GM19463 (cell line): ENCODE results near the gene TAOK3.
A peak's percentile ranks its signal among the peaks of the same experiment; 100 is the strongest.
"Not testable (repeated sequence)": the region's sequence is repeated elsewhere in the genome, so short reads cannot be mapped to it uniquely, and the experiment has no call there.

Experiments
- ATAC-seq: cut with Tn5 transposase; IDR thresholded peaks from one replicate; pipeline ENCODE4 v1.9.1; 2021; ENCODE audit warnings: mild to moderate bottlenecking, moderate library complexity; ENCODE audit not compliant: unreplicated experiment

The TAOK3 gene

DNA sequence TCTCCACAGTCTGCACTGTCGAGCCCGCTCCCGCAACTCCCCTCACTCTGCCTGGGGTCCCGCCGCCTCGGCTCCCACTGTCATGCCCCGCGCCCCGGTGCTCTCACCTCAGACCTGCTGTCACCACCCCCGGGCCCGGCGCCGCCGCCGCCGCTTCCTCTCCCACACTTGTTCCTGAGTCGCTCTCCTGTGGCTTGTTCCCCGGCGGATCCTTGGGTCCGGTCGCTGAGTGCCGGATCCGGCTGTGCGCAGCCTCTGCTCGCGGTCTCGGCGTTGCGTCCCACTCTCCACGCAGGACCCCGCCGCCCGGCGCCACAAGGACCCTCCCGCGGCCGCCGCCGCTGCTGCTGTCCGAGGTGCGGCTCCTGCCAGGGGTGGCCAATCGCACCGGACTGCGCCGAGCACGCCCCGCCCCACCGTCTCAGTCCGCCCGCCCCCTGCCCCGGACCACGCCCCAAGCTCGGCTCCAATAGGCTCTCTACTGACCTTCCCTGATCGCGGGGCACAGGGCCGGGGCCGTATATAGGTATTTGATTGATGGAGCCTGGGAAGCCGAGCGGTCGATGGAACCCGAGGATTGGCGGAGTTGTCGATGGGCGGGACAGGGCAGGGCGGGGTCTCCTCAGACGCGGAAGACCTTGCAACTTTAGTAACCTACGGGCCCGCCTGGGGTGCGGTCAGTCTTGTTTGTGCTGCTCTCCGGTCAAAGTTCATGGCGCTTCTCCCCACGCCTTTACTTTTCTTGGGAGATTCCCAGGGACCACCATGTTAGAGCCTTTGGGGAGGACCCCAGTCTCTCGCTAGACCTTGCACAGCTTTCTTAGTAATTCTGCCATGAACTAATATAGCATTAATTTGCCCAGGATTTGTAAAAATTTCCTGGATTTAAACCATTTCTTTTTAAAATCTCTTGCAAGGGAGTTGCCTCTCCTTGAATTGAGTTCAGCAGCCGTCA, at the start of gene TAOK3:
Gene TAOK3, minus strand, starts transcription at position 367 of the 955 bp plus-strand sequence. CDS start 117,340 bp downstream, outside the sequence.
- peak; percentile 77 for ATAC-seq

DNA sequence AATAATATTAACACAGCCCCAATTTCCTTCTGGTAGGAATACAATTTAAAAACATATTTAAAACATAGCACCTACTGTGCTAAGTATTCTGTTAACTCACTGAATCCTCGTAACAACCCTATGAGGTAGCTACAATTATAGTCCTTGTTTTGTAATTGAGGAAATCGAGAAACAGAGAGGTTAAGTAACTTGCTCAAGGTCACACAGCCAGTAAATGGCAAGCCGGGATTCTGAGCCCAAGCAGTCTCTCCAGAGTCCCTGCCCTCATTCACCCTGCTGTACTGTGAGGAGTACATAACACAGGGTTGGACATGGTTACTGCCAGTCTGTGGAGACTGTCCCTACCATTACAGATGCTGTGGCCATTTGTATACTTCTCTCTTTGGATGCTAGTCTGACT, 48.0 kb upstream of the TAOK3 start:
- no peak for ATAC-seq

DNA sequence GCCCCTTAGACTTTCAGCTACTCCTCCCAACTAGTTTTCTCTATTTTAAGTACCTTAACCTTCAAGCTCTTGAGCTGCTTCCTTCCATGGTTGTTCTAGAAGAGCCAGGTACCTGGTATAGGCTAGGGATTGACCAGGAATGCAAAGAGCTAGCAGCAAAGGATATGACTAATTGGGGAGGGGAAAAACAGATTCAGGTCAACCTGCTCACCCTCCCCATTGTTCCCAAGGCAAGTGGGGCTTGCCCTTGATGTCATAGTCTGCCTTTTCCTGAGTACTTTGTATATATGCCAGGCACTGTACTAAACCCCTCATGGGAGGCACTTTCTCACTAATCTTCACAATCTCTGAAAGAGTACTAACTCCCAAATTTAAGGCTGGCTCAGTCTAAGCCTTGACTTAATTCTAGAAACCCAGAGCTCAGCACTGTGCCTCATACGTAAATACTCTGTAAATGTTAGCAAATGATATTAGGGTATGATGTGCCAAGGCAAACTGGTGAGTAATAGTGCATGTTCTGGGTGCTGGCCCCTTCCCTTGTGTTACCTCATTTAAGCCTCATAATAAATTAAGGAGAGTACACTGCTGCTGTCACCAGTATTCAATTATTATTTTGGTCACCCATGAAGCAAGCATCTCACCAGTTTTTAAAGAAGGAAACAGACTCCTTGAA, 45.8 kb upstream of the TAOK3 start:
- ATAC-seq = no peak

DNA sequence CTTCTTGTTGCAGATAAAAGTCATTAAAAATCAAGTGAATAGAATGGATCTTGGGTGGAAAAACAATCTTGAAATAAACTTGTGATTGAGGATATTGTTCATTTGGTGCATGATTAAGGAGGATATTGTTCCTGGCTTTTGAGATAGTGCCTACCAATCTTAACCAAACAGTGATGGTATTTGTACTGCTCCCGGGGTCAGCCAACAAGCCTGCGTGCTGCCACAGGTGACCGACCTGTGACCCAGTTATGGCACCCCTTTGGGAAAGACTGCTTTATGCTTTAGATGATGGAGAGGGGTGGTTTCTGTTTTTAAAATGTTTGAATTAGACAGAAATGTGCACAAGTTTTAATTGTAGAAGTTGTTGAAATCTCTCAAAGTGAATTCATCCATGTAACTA, 45.2 kb upstream of the TAOK3 start:
- no peak for ATAC-seq

DNA sequence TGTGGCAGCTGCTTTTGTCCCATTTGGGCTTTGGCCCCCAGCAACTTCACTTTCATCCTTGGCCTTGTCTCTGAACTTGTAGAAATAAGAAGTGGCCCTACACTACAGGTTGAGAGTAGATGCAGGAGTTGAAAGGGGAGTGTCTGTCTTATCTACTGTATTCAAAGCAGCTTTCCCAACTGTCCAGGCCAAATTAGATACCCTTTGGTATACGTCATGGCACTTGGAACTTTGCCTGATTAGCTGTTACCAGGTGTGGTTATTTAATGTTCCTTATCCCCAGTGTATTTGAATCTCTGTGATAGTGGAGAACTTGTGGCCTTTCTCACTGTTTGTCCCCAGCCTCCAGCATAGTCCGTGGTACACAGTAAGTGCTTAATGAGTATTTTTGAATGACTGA, 37.1 kb upstream of the TAOK3 start:
- ATAC-seq = no peak

DNA sequence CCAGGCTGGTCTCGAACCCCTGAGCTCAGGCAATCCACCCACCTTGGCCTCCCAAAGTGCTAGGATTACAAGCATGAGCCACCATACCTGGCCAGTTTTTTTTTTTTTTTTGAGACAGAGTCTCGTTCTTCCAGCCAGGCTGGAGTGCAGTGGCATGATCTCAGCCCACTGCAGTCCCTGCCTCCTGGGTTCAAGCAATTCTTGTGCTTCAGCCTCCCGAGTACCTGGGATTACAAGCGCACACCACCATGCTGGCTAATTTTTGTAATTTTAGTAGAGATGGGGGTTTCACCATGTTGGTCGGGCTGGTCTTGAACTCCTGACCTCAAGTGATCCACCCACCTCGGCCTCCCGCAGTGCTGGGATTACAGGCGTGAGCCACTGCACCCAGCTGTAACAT, 35.5 kb upstream of the TAOK3 start:
- not testable (repeated sequence) for ATAC-seq

DNA sequence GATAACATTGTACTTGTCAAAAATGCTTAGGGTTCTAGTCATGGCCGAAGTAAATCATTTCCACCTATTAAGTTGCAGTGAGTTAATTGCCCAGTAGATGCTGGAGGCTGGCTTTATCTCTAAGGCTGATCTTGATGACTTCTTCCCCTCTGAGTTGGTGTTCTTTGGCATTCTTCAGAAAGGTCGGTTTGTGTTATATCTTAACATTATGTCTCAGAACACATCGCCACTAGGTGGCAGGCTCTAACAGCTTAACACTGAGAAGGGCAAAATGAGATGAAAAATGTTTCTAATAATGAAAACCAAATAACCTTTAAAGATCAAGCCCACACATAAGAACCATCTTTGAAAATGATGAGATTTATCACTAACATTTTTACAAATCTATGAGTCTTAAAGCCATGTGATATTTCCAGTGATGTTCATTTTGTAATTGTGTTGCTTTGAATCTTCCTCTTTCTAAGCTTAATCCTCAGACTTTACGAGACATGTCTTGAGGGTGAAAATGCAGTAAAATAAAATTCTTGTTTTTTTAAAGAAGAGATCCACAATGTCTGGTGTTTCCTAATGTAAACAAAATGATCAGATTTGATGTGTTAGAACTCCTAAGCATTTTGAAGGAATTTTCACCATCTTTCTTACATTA, 32.3 kb upstream of the TAOK3 start:
- ATAC-seq = no peak

DNA sequence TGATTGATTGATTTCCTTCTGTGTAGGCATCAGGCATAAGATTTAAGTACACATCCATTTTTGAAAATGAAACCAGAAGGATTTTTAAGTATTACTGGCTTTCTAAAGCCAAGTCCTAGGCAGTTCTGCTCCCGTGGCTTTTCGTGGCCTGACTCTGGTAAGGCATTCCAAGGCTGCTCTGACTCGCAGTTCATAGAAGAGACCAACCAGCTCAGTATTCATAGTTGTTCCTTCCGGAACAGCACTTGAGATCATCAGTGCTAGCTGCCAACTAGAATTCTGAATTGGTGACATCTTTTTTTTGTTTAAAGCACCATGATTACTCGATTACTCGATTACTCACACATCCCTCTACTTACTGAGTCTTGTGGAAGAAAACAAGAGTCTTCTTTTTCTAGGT, 29.5 kb upstream of the TAOK3 start:
- no peak for ATAC-seq

DNA sequence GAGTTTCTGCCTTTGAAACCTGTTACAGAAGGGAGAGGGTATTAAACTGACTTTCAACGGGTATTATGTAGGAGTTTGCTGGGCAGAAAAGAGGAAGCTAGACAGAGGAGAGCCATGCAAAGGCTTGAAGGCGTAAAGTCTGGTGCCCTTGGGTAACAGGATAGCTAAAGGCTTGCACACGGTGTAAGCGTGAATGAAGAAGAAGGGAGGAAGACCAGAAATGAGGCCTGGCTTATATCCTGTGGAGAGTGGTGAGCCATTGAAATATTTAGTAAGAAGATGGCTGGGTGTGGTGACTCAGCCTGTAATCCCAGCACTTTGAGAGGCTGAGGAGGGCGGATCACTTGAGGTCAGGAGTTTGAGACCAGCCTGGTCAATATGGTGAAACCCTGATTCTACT, 26.2 kb upstream of the TAOK3 start:
- ATAC-seq = no peak

DNA sequence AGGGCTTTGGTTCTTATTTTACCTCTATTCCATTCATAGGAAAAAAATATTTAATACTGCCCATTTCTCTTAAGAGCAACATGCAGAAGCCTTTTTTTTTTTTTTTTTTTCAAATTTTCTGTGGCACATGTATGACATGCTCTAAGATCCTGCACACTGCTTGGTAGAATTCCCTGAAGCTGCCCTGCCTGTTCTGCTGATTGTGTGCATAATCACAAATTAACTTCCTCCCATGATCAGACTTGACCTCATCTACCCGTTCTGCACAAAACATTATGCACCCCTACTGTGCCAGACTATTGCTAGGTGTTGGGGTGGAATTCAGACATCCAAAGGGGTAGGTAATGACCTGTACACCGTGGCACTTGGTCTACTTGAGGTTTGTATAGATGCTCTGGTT, 25.8 kb upstream of the TAOK3 start:
- ATAC-seq = no peak

DNA sequence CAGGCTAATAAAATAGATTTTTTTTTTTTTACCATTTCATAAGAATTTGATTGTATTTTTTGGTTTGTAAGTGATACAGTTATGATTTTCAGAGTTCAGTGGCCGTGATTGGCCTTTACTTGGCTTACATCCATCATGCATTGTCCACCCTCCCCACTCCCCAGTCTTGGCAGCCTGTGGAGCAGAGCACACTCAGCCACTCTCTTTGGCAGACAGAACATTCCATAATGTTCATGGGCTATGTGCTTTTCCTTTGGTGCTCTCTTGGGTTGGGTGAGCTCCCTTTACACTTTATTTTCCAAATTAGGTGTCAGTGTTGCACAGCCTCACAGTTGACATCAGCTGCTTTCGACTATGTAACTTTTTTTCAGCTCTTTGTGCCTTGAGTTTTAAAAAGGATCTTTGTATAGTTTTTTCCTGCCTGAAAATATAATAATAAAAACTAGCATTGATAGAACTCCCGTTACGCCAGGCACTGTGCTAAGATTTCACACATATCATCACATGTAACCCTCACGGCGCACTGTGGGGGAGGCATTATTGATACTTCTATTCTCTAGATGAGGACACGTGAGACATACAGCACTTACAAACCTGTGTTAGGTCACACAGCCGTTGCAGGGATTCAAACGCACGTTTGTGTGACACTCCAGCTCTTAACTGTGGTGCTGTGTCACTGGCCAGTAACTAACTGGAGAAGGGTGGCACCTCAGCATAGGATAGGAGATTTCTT, 25.2 kb upstream of the TAOK3 start:
- ATAC-seq = no peak

DNA sequence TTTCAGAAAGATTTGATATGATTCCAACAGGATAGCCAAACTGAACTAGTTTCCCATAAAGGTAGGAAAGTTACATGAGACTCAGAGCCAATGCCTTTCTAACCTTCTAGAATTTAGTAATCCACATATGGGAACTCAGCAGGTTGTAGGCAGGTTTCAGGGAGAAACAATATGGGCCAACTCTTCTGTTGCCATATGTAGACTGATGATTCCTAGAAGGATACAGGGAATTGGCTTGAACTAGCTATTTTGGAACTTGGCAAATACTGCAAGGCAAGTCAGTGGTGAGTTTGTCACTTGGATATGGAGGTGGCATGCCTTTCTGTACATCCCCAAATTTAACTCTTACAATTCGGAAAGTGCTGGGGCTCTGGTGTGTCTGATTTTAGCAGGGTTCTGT, 19.1 kb upstream of the TAOK3 start:
- no peak for ATAC-seq

DNA sequence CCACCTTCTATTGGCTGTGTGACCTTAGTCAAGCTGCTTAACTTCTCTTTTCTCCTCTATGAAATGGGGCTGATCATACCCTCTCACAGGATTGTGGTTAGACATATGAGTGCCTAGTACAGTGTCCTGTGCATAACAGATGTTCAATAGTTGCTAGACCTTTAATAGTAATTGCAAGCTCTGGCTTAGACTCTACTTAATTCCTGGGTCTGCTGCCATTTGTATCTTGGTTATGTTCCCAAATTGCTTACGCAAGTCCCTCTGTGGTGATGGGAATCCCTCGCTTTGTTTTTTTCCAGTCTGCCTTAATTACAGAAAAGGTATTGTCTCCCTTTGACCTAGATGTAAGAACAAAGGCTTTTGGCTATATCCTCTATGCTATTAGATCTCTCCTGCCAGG, 18.7 kb upstream of the TAOK3 start:
- ATAC-seq = no peak

DNA sequence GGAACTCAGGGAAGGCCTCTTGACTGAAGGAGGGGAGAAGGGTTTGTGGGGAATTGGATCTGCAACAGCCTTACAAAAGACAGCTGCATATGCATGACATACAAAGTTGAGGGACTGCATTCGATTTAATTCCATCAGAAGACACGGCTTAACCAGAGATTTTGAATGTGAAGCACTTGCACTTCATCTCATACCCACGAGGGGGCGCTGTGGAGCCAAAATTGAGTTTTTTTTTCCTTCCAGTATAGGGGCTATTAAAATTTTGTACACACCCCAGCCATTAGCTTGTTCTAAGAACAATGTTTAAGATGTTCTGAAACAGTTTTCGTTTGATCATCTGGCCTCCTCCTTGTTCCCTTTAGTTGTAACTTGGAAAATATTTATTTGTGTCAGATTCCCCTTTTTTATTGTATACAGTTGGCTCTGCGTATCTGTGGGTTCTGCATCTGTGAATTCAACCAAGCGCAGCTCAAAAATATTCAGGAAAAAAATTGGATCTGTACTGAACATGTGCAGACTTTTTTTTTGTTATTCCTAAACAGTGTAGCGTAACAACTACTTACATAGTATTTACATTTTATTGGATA, 5.3 kb upstream of the TAOK3 start:
- no peak for ATAC-seq

DNA sequence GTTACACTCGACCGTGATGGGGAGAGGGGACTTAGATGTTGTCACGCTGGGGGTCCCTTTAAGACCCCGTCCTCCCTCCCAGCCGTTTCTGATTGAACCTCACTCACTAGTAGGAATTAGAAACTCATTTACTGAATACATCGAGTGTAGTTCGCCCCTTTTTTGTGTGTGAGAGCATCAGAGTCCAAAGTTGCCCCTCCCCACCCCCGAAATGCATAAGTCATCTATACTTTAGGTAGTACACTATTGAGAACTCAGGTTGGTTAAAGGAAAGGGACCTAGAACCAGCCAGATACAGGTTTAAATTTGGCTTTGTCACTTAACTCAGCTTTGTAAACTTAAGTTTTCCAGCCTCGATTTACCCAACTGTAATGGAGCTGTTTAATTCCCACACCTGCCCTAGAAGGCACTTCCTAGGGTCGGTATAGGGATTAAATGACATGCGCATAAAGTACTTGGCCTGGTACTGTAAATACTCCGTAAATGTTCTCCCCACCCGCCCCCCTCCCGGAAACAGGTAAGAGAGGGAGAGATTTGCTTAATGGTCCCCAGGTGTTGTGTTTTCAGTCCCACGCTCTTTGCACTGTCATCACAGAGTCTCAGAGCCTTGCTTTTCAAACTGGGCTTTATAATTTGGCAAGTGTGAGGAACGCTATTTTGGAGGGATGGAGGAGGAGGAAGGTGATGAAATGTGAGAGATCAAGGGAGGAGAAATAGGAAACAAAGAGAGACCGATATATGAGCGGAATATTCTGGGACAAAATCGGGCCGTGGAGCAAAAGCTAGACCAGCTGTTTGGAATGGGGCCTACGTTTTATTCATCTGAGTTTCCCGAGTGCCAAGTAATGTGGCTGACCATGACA, 4.5 kb upstream of the TAOK3 start:
- ATAC-seq = no peak

DNA sequence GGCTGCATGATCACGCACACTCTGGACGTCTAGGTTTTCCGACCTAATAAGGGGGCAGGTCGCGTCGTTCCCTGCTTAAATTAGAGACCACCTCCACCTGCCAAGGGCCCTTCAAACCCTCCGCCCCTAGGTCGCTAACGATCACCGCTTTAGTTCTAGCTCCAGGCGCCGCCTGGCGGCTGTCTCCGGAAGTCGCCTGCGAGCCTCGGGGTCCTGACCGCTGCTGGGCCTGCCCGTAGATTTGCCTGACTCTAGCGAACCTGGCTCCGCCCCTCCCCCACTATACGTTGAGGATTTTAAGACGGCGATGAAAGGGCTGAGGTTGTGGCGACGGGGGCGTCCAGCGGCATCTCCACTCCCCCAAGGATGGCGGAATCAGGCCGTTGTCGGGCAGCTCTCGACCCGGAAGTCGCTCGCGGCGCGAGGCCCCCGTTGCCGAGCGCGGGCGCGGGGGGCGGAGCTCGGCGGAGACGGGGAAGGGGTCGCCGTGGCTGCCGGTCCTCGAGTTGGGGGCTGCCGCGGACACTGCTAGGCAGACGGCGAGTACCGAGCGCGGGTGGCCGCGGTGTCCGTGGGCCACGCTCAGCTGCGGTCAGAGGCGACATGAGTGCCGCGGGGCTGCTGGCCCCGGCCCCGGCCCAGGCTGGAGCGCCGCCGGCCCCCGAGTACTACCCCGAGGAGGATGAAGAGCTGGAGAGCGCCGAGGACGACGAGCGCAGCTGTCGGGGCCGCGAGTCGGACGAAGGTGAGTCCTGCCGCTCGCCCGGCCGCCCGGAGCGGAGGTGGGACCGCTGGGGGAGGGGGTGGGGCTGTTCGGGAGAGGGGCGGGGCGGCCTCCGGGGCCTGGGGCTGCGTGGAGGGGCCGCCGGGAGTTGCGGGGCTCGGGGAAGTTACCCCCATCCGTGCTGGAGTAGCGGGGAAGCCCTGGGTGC, 3.6 kb upstream of the TAOK3 start, which contains the start of gene SUDS3:
Gene SUDS3, plus strand, starts transcription at position 467 of the 932 bp plus-strand sequence. Its CDS starts 137 bp downstream, at position 604.
- peak; percentile 16 for ATAC-seq

DNA sequence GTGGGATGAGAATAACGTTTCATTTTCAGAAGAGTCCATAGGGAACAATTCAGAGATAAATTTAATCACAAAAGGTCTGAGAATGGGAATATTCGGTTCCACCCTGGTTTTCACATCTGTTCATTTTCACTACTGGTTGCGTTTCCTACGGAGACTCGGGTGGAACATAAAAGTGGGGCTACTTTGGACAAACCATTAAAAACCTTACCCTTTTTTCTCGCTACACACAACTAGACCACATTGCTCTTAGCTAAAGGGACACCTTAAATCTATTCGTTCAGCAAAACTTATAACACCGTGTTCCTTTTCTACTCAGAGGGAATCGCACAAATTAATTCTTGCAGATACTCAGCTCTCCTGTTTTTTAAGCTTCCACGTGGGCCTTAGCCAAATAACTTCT, 2.6 kb upstream of the TAOK3 start:
- no peak for ATAC-seq

DNA sequence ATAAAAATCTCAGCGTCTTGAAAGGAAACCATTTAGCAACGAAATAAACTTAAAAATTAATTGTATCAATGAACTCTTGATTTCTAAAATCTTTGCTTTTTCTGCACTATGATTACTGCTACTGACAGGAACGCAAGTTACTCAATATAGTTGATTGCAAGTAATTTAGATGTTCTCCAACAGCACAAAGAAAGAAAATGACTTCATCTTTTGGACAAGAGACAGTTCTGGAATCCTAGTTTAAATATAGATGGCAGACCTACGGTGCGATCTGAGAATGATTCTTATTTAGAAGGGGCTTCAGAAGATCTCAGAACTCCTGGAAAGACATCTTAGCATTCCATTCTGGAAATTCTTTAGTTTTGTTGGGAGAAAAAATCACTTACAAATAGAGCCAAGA, 2.2 kb upstream of the TAOK3 start:
- no peak for ATAC-seq
